ENCODE data around the gene TMEM244. TPM values are rescaled to one million over a fixed set of nuclear protein-coding genes. Genes with fewer than 3 reads are reported as not detected.

TMEM244 gene
- total and polyA plus RNA-seq, 7 experiments from 2014 or later: not detected

GRCh38 chr6:129859524-129859923 lies 1.6 kb downstream of the TMEM244 start:
- Histone ChIP-seq H3K27ac (ENCODE audit: low read depth, low read length) (no peak overlapping the region), H3K9me3 (ENCODE audit: control insufficient read depth in 2 of 3, low read length in 3 of 3) (no peaks in the 10 kb centered on the region), H3K27me3 (ENCODE audit: control insufficient read depth in 2 of 2, insufficient read depth in 2 of 2, low read length in 2 of 2) (no peaks in the 10 kb centered on the region), H3K4me1 (ENCODE audit: control insufficient read depth in 2 of 2, insufficient read depth in 2 of 2, low read length in 2 of 2) (no peaks in the 10 kb centered on the region), H3K4me3 (ENCODE audit: low read length) (no peak overlapping the region), H3K36me3 (ENCODE audit: control insufficient read depth in 2 of 3, insufficient read depth in 3 of 3, low read length in 3 of 3) (no peaks in the 10 kb centered on the region)
- Mint-ChIP-seq H3K4me1 (peaks cover 0 to 9% (median 5%) of the 10 kb centered on the region in 7 donors), H3K36me3 (no peaks in the 10 kb centered on the region), H3K27me3 (no peaks in the 10 kb centered on the region), H3K4me3 (peak overlapping the region in 1 of 10 donors; percentile 27), H3K9me3 (no peaks in the 10 kb centered on the region), H3K27ac (no peak overlapping the region)
- no peak for DNase-seq
- POLR2A ChIA-PET: no interaction called here
- CTCF ChIA-PET: no interaction called here
- intact Hi-C loops (cut with micrococcal nuclease): no loop called here
- ATAC-seq: no peak

GRCh38 chr6:129857838-129858237 lies 3.3 kb downstream of the TMEM244 start:
- Histone ChIP-seq H3K9me3 (ENCODE audit: control insufficient read depth in 2 of 3, low read length in 3 of 3) (no peaks in the 10 kb centered on the region), H3K27ac (ENCODE audit: low read depth, low read length) (no peak overlapping the region), H3K36me3 (ENCODE audit: control insufficient read depth in 2 of 3, insufficient read depth in 3 of 3, low read length in 3 of 3) (no peaks in the 10 kb centered on the region), H3K27me3 (ENCODE audit: control insufficient read depth in 2 of 2, insufficient read depth in 2 of 2, low read length in 2 of 2) (no peaks in the 10 kb centered on the region), H3K4me3 (ENCODE audit: low read length) (no peak overlapping the region), H3K4me1 (ENCODE audit: control insufficient read depth in 2 of 2, insufficient read depth in 2 of 2, low read length in 2 of 2) (no peaks in the 10 kb centered on the region)
- CTCF ChIA-PET: no interaction called here
- POLR2A ChIA-PET: no interaction called here
- no peaks in the 10 kb centered on the region for H3K36me3 Mint-ChIP-seq
- DNase-seq (no peak), ATAC-seq (no peak)
- H3K4me1 Mint-ChIP-seq: peaks cover 0 to 9% (median 5%) of the 10 kb centered on the region in 7 donors
- H3K4me3 Mint-ChIP-seq: no peak overlapping the region
- peaks cover 0 to under 1% (median 0%) of the 10 kb centered on the region in 11 donors for H3K9me3 Mint-ChIP-seq
- H3K27me3 Mint-ChIP-seq: peaks cover 0 to 3% (median 0%) of the 10 kb centered on the region in 5 donors
- intact Hi-C loops (cut with micrococcal nuclease): no loop called here
- no peak overlapping the region for H3K27ac Mint-ChIP-seq

- DNase-seq: no peak
- POLR2A ChIA-PET: no interaction called here
- Mint-ChIP-seq H3K27ac (no peak overlapping the region), H3K9me3 (peaks cover 0 to 2% (median 0%) of the 10 kb centered on the region in 11 donors), H3K27me3 (peaks cover 0 to 7% (median 0%) of the 10 kb centered on the region in 5 donors), H3K4me1 (peaks cover 0 to 3% (median 0%) of the 10 kb centered on the region in 7 donors), H3K36me3 (no peaks in the 10 kb centered on the region), H3K4me3 (no peak overlapping the region)
- Histone ChIP-seq H3K27me3 (ENCODE audit: control insufficient read depth in 2 of 2, insufficient read depth in 2 of 2, low read length in 2 of 2) (no peaks in the 10 kb centered on the region), H3K4me3 (ENCODE audit: low read length) (no peak overlapping the region), H3K27ac (ENCODE audit: low read depth, low read length) (no peak overlapping the region), H3K9me3 (ENCODE audit: control insufficient read depth in 2 of 3, low read length in 3 of 3) (no peaks in the 10 kb centered on the region), H3K36me3 (ENCODE audit: control insufficient read depth in 2 of 3, insufficient read depth in 3 of 3, low read length in 3 of 3) (no peaks in the 10 kb centered on the region), H3K4me1 (ENCODE audit: control insufficient read depth in 2 of 2, insufficient read depth in 2 of 2, low read length in 2 of 2) (no peaks in the 10 kb centered on the region)
- peak; percentile 38 for ATAC-seq
- intact Hi-C loops (cut with micrococcal nuclease): no loop called here
- CTCF ChIA-PET: no interaction called here
Observed at GRCh38 chr6:129853996-129854711, 7.0 kb downstream of the TMEM244 start.

- Mint-ChIP-seq H3K4me3 (no peak overlapping the region), H3K27me3 (peaks cover 3 to 13% (median 8%) of the 10 kb centered on the region in 5 donors), H3K4me1 (peaks cover 0 to 3% (median 0%) of the 10 kb centered on the region in 7 donors), H3K9me3 (peaks cover 0 to 4% (median 0%) of the 10 kb centered on the region in 11 donors), H3K36me3 (peaks cover 0 to 5% (median 0%) of the 10 kb centered on the region in 5 donors), H3K27ac (no peak overlapping the region)
- ATAC-seq: no peak
- H3K27ac ChIP-seq (ENCODE audit: low read depth, low read length): no peak overlapping the region
- no peaks in the 10 kb centered on the region for H3K4me1 ChIP-seq (ENCODE audit: control insufficient read depth in 2 of 2, insufficient read depth in 2 of 2, low read length in 2 of 2)
- intact Hi-C loops (cut with micrococcal nuclease): no loop called here
- no peaks in the 10 kb centered on the region for H3K36me3 ChIP-seq (ENCODE audit: control insufficient read depth in 2 of 3, insufficient read depth in 3 of 3, low read length in 3 of 3)
- CTCF ChIA-PET: no interaction called here
- H3K9me3 ChIP-seq (ENCODE audit: control insufficient read depth in 2 of 3, low read length in 3 of 3): no peaks in the 10 kb centered on the region
- H3K4me3 ChIP-seq (ENCODE audit: low read length): no peak overlapping the region
- POLR2A ChIA-PET: no interaction called here
- H3K27me3 ChIP-seq (ENCODE audit: control insufficient read depth in 2 of 2, insufficient read depth in 2 of 2, low read length in 2 of 2): no peaks in the 10 kb centered on the region
- no peak for DNase-seq
Observed at GRCh38 chr6:129852257-129852858, 8.8 kb downstream of the TMEM244 start.

GRCh38 chr6:129849456-129849855 lies 11.7 kb downstream of the TMEM244 start:
- Histone ChIP-seq H3K36me3 (ENCODE audit: control insufficient read depth in 2 of 3, insufficient read depth in 3 of 3, low read length in 3 of 3) (no peaks in the 10 kb centered on the region), H3K9me3 (ENCODE audit: control insufficient read depth in 2 of 3, low read length in 3 of 3) (no peaks in the 10 kb centered on the region), H3K27me3 (ENCODE audit: control insufficient read depth in 2 of 2, insufficient read depth in 2 of 2, low read length in 2 of 2) (no peaks in the 10 kb centered on the region), H3K27ac (ENCODE audit: low read depth, low read length) (no peak overlapping the region), H3K4me3 (ENCODE audit: low read length) (no peak overlapping the region), H3K4me1 (ENCODE audit: control insufficient read depth in 2 of 2, insufficient read depth in 2 of 2, low read length in 2 of 2) (no peaks in the 10 kb centered on the region)
- DNase-seq (no peak), ATAC-seq (no peak)
- ChIA-PET CTCF (no interaction called here), POLR2A (no interaction called here)
- intact Hi-C loops (cut with micrococcal nuclease): no loop called here
- H3K4me3 Mint-ChIP-seq: no peak overlapping the region
- peaks cover 0 to 3% (median 0%) of the 10 kb centered on the region in 7 donors for H3K4me1 Mint-ChIP-seq
- peaks cover 5 to 24% (median 8%) of the 10 kb centered on the region in 5 donors for H3K27me3 Mint-ChIP-seq
- peaks cover 0 to 4% (median 0%) of the 10 kb centered on the region in 11 donors for H3K9me3 Mint-ChIP-seq
- H3K27ac Mint-ChIP-seq: no peak overlapping the region
- H3K36me3 Mint-ChIP-seq: peaks cover 0 to 5% (median 0%) of the 10 kb centered on the region in 5 donors

GRCh38 chr6:129846761-129847160 lies 14.4 kb downstream of the TMEM244 start:
- intact Hi-C loops (cut with micrococcal nuclease): no loop called here
- Mint-ChIP-seq H3K4me1 (no peaks in the 10 kb centered on the region), H3K36me3 (peaks cover 0 to 5% (median 0%) of the 10 kb centered on the region in 5 donors)

GRCh38 chr6:129845696-129846095 lies 15.4 kb downstream of the TMEM244 start:
- intact Hi-C loops (cut with micrococcal nuclease): no loop called here
- ChIA-PET POLR2A (no interaction called here), CTCF (no interaction called here)
- H3K36me3 ChIP-seq (ENCODE audit: control insufficient read depth in 2 of 3, insufficient read depth in 3 of 3, low read length in 3 of 3): no peaks in the 10 kb centered on the region
- H3K4me1 ChIP-seq (ENCODE audit: control insufficient read depth in 2 of 2, insufficient read depth in 2 of 2, low read length in 2 of 2): no peaks in the 10 kb centered on the region
- no peak overlapping the region for H3K4me3 ChIP-seq (ENCODE audit: low read length)
- no peak overlapping the region for H3K27ac Mint-ChIP-seq
- no peak overlapping the region for H3K4me3 Mint-ChIP-seq
- H3K27ac ChIP-seq (ENCODE audit: low read depth, low read length): no peak overlapping the region
- DNase-seq (no peak), ATAC-seq (no peak)
- H3K9me3 ChIP-seq (ENCODE audit: control insufficient read depth in 2 of 3, low read length in 3 of 3): no peaks in the 10 kb centered on the region
- H3K9me3 Mint-ChIP-seq: peaks cover 0 to 4% (median 0%) of the 10 kb centered on the region in 11 donors
- peaks cover 0 to 5% (median 0%) of the 10 kb centered on the region in 5 donors for H3K36me3 Mint-ChIP-seq
- H3K4me1 Mint-ChIP-seq: no peaks in the 10 kb centered on the region
- H3K27me3 ChIP-seq (ENCODE audit: control insufficient read depth in 2 of 2, insufficient read depth in 2 of 2, low read length in 2 of 2): no peaks in the 10 kb centered on the region
- H3K27me3 Mint-ChIP-seq: peaks cover 5 to 34% (median 12%) of the 10 kb centered on the region in 5 donors

More at GRCh38 chr6:129846761-129847160, 14.4 kb downstream of the TMEM244 start:
- no peaks in the 10 kb centered on the region for H3K9me3 ChIP-seq (ENCODE audit: control insufficient read depth in 2 of 3, low read length in 3 of 3)
- Mint-ChIP-seq H3K27me3 (peaks cover 5 to 30% (median 12%) of the 10 kb centered on the region in 5 donors), H3K4me3 (no peak overlapping the region), H3K27ac (no peak overlapping the region), H3K9me3 (peaks cover 0 to 4% (median 0%) of the 10 kb centered on the region in 11 donors)
- no peak overlapping the region for H3K27ac ChIP-seq (ENCODE audit: low read depth, low read length)
- H3K4me3 ChIP-seq (ENCODE audit: low read length): no peak overlapping the region
- no peaks in the 10 kb centered on the region for H3K36me3 ChIP-seq (ENCODE audit: control insufficient read depth in 2 of 3, insufficient read depth in 3 of 3, low read length in 3 of 3)
- ChIA-PET POLR2A (no interaction called here), CTCF (no interaction called here)
- no peaks in the 10 kb centered on the region for H3K27me3 ChIP-seq (ENCODE audit: control insufficient read depth in 2 of 2, insufficient read depth in 2 of 2, low read length in 2 of 2)
- ATAC-seq (no peak), DNase-seq (no peak)
- no peaks in the 10 kb centered on the region for H3K4me1 ChIP-seq (ENCODE audit: control insufficient read depth in 2 of 2, insufficient read depth in 2 of 2, low read length in 2 of 2)

Measured in naive thymus-derived CD4-positive, alpha-beta T cell (primary cell).